ENCODE results near the gene KCNT2.

The KCNT2 gene

GRCh38 chr1:196385109-196385508, 223.1 kb downstream of the KCNT2 start:
- TF ChIP-seq TAF1 (IDR thresholded peaks at IDR 0.05; ENCODE audit: low read depth) (no peak), YY1 (IDR thresholded peaks at IDR 0.05; ENCODE audit: low read depth) (no peak), FOXM1 (IDR thresholded peaks at IDR 0.05; ENCODE audit: borderline replicate concordance, low read depth) (no peak), REST (IDR thresholded peaks at IDR 0.05; ENCODE audit: low read depth) (no peak), EP300 (IDR thresholded peaks at IDR 0.05; ENCODE audit: borderline replicate concordance) (no peak), TEAD4 (IDR thresholded peaks at IDR 0.05) (no peak)

- TF ChIP-seq REST (IDR thresholded peaks at IDR 0.05; ENCODE audit: low read depth): no peak
- TF ChIP-seq NFIC (IDR thresholded peaks at IDR 0.05): no peak
Observed at GRCh38 chr1:196382383-196382782, 225.9 kb downstream of the KCNT2 start.

- TF ChIP-seq FOXM1 (IDR thresholded peaks at IDR 0.05; ENCODE audit: borderline replicate concordance, low read depth): no peak
Observed at GRCh38 chr1:196381544-196381943, 226.7 kb downstream of the KCNT2 start.

- no peak for TF ChIP-seq ZBTB7A (IDR thresholded peaks at IDR 0.05; ENCODE audit: low read depth)
- no peak for TF ChIP-seq CREB1 (IDR thresholded peaks at IDR 0.05; ENCODE audit: low read depth)
- TF ChIP-seq EGR1 (IDR thresholded peaks at IDR 0.05): no peak
- TF ChIP-seq YY1 (IDR thresholded peaks at IDR 0.05; ENCODE audit: low read depth): no peak
- no peak for TF ChIP-seq REST (IDR thresholded peaks at IDR 0.05; ENCODE audit: low read depth)
Observed at GRCh38 chr1:196380316-196380715, 227.9 kb downstream of the KCNT2 start.

GRCh38 chr1:196377811-196378210, 230.4 kb downstream of the KCNT2 start:
- TF ChIP-seq RAD21 (IDR thresholded peaks at IDR 0.05; ENCODE audit: low read depth): no peak
- no peak for TF ChIP-seq EGR1 (IDR thresholded peaks at IDR 0.05)
- TF ChIP-seq USF1 (IDR thresholded peaks at IDR 0.05): no peak
- TF ChIP-seq CREB1 (IDR thresholded peaks at IDR 0.05; ENCODE audit: low read depth): no peak
- no peak for TF ChIP-seq TCF12 (IDR thresholded peaks at IDR 0.05; ENCODE audit: low read depth)
- TF ChIP-seq NFIC (IDR thresholded peaks at IDR 0.05): no peak
- TF ChIP-seq TEAD4 (IDR thresholded peaks at IDR 0.05): no peak
- TF ChIP-seq MAX (IDR thresholded peaks at IDR 0.05): no peak
- no peak for TF ChIP-seq TAF1 (IDR thresholded peaks at IDR 0.05; ENCODE audit: low read depth)

- TF ChIP-seq NFIC (IDR thresholded peaks at IDR 0.05): no peak
- TF ChIP-seq YY1 (IDR thresholded peaks at IDR 0.05; ENCODE audit: low read depth): no peak
- TF ChIP-seq EGR1 (IDR thresholded peaks at IDR 0.05): no peak
- no peak for TF ChIP-seq CEBPB (IDR thresholded peaks at IDR 0.05)
- TF ChIP-seq TAF1 (IDR thresholded peaks at IDR 0.05; ENCODE audit: low read depth): no peak
- no peak for TF ChIP-seq ZBTB7A (IDR thresholded peaks at IDR 0.05; ENCODE audit: low read depth)
- TF ChIP-seq EP300 (IDR thresholded peaks at IDR 0.05; ENCODE audit: borderline replicate concordance): no peak
- TF ChIP-seq USF1 (IDR thresholded peaks at IDR 0.05): no peak
- TF ChIP-seq FOXM1 (IDR thresholded peaks at IDR 0.05; ENCODE audit: borderline replicate concordance, low read depth): no peak
Observed at GRCh38 chr1:196376630-196377328, 231.5 kb downstream of the KCNT2 start.
